BJ (cell line): ENCODE results near the gene ZFP90. TPM values are rescaled to one million over a fixed set of nuclear protein-coding genes. Genes with fewer than 3 reads are reported as not detected.

Experiments
- CTCF ChIA-PET: fragments of 350-600 bp; formaldehyde crosslinking; extraction: SDS; loops from one replicate; lab custom pipeline; 2021; ENCODE audit warnings: antibody characterized with exemption, inconsistent platforms; lab: Yijun Ruan, JAX
- POLR2A ChIA-PET: fragments of 300-600 bp; sonication (Branson Sonifier 250); formaldehyde crosslinking; extraction: SDS; loops from one replicate; lab custom pipeline; 2021; ENCODE audit warnings: antibody characterized with exemption; lab: Charles Lee
- DNase-seq: peaks from one replicate; pipeline ENCODE4 v3.0.0-alpha.2; 2011; ENCODE audit warnings: low read depth
- H3K27me3 ChIP-seq: 2 replicates; pipeline ENCODE4 v1.6.0; 2011; ENCODE audit warnings: low read length; ENCODE audit not compliant: control insufficient read depth, insufficient read depth
- H3K36me3 ChIP-seq: 2 replicates; pipeline ENCODE4 v1.5.1; 2011; ENCODE audit warnings: low read length; ENCODE audit not compliant: control insufficient read depth, insufficient read depth
- H3K4me3 ChIP-seq: 2 replicates; pipeline ENCODE4 v1.5.1; 2011; ENCODE audit warnings: low read depth, mild to moderate bottlenecking, control low read depth, low read length
- CTCF ChIP-seq: IDR thresholded peaks from 2 replicates; pipeline ENCODE4 v1.5.1; 2011; ENCODE audit warnings: low read depth, mild to moderate bottlenecking, control low read depth, inconsistent platforms, low read length, moderate library complexity; ENCODE audit not compliant: insufficient read depth
- polyA plus RNA-seq: library from polyadenylated mRNA; depleted of rRNA; stranded (reverse); fragments of >200 nt; gene quantifications from 2 replicates; pipeline ENCODE4 v1.2.3, GENCODE V29; 2011

Gene ZFP90
- polyA plus RNA-seq, 1 experiment = 13.0 TPM

DNA sequence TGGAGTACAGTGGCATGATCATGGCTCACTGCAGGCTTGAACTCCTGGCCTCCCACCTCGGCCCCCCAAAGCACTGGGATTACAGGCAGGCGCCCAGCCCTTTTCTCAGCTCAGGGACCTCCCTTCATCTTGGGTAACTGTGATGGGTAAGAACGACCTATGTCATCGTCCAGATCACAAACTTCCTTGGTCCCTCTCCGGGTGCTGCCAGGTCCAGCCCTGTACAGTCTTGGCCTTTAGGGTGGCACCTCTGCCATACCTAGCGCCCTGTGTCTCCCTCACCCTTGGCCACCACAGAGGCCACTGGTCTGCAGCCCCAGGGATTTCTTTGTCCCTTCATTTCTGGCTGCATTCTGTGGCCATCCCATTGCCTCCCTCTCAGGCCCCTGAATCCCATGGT is 29.7 kb upstream of the ZFP90 start:
- POLR2A ChIA-PET = no interaction called here
- Histone ChIP-seq H3K27me3 (no peaks in the 10 kb centered on the region), H3K4me3 (no peak overlapping the region), H3K36me3 (no peaks in the 10 kb centered on the region)
- CTCF ChIA-PET = interaction anchor here (1.1 to 9.8 kb wide), 24 partner anchors 9 to 153 kb away, joined by 3 to 212 read pairs (median 6); partner anchors contain the start of gene SMPD3
- no peak for TF ChIP-seq CTCF
- no peak for DNase-seq

DNA sequence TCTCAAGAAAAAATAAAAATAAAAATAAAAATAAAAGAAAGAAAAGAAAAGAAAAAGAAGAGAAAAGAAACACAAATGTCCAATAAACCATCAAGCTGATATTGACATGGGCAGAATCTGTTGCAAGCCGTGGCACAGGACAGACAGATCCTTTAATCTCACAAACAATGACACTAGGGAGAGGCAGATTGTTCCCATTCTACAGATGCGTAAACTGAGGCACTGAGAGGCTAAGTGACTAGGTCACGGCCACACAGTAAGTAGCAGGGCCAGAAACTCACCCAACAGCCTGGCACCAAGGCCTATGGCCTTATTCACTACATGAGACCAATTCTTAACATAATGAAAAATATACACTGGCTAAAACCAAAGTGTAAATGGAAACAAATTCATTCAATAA is 28.3 kb upstream of the ZFP90 start:
- no peaks in the 10 kb centered on the region for H3K36me3 ChIP-seq
- POLR2A ChIA-PET = no interaction called here
- no peak for DNase-seq
- TF ChIP-seq CTCF = no peak
- CTCF ChIA-PET = interaction anchor here (0.8 to 9.8 kb wide), 29 partner anchors 9 to 155 kb away, joined by 3 to 212 read pairs (median 6); partner anchors contain the start of gene SMPD3
- no peak overlapping the region for H3K4me3 ChIP-seq
- no peaks in the 10 kb centered on the region; the same call in 1 of the 2 replicates for H3K27me3 ChIP-seq

- TF ChIP-seq CTCF = no peak
- Histone ChIP-seq H3K36me3 (no peaks in the 10 kb centered on the region), H3K4me3 (no peak overlapping the region), H3K27me3 (no peaks in the 10 kb centered on the region; the same call in 1 of the 2 replicates)
- CTCF ChIA-PET = interaction anchor here (1.1 to 9.8 kb wide), 7 partner anchors 8 to 149 kb away, joined by 3 to 212 read pairs (median 30); partner anchors contain the start of gene SMPD3
- no peak for DNase-seq
- POLR2A ChIA-PET = no interaction called here
These were observed 26.9 kb upstream of the ZFP90 start for GRCh38 chr16:68512183-68512582.

DNA sequence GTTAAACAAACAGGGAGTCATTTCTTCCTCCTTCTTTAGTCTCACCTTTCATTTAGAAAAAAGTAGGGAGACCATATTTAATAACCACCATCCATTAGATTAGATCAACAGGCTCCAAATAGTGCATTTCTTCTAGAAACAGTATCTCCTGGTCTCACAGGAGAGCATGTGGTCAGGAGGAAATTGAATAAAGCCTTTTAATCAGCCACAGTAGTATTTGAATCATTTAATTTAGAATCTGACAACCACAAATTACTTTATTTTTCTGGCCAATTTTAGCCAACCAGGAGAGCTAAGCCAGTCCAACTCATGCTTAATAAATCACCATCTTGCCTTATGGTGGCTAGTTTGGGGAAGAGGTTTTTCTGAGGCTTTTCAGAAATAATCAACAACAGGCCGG is 26.3 kb upstream of the ZFP90 start:
- Histone ChIP-seq H3K36me3 (no peaks in the 10 kb centered on the region), H3K27me3 (no peaks in the 10 kb centered on the region; the same call in 1 of the 2 replicates), H3K4me3 (no peak overlapping the region)
- POLR2A ChIA-PET = no interaction called here
- DNase-seq = no peak
- no peak for TF ChIP-seq CTCF
- CTCF ChIA-PET = interaction anchor here (3.0 to 9.8 kb wide), 4 partner anchors 7 to 149 kb away, joined by 22 to 212 read pairs (median 42); no protein-coding TSS in a partner anchor

DNA sequence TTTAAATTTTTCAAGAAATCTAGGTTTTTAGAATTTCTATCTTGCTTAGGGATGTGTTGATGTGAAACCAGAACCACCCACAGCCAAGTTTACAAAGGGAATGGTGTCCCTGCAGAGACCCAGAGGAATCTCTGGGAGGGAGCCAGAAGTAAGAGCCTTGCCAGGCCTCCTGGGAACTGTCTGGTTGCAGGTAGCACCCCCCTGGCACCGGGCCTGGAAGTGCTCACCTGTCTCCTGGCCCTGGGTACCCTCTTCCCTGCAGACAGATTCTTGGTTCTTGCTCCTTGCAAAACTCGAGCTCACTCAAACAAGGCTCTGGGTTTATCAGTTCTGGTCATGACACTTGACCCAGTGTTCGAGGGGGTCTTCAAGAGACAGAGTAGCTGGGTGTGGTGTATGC is 24.6 kb upstream of the ZFP90 start:
- TF ChIP-seq CTCF = no peak
- Histone ChIP-seq H3K27me3 (no peaks in the 10 kb centered on the region; the same call in 1 of the 2 replicates), H3K36me3 (no peaks in the 10 kb centered on the region), H3K4me3 (no peak overlapping the region)
- DNase-seq = no peak
- ChIA-PET CTCF (interaction anchor here (1.5 to 9.8 kb wide), 2 partner anchors 13 to 116 kb away, joined by 5 to 212 read pairs; no protein-coding TSS in a partner anchor), POLR2A (no interaction called here)
